Cardiac muscle cell (in vitro differentiated cells and primary cell): Measurements from ENCODE around the gene EIF3A. TPM values are rescaled to one million over a fixed set of nuclear protein-coding genes. Genes with fewer than 3 reads are reported as not detected.

Experiments
- DNase-seq, 2 donors: peaks; one replicate each; pipeline versions ENCODE4 v3.0.0 to v3.0.0-alpha.2; 2010 to 2017; ENCODE audit warnings: low read depth in 1 of 2, low spot score in 1 of 2
- H3K27ac ChIP-seq: fragments of 200-600 bp; sonication (generic); 2 replicates; pipeline ENCODE4 v1.5.1; 2016
- H3K27me3 ChIP-seq: fragments of 200-600 bp; sonication (generic); 2 replicates; pipeline ENCODE4 v1.6.0; 2016; ENCODE audit warnings: control low read depth
- H3K36me3 ChIP-seq: fragments of 200-600 bp; sonication (generic); 2 replicates; pipeline ENCODE4 v1.5.1; 2016; ENCODE audit warnings: control low read depth
- H3K4me1 ChIP-seq: fragments of 200-600 bp; sonication (generic); 2 replicates; pipeline ENCODE4 v1.8.1; 2017; ENCODE audit warnings: low read depth, mild to moderate bottlenecking, mixed run types
- H3K4me3 ChIP-seq: fragments of 200-600 bp; sonication (generic); 2 replicates; pipeline ENCODE4 v1.5.1; 2016; ENCODE audit warnings: mild to moderate bottlenecking
- H3K9me3 ChIP-seq: fragments of 200-600 bp; sonication (generic); 2 replicates; pipeline ENCODE4 v1.5.1; 2017; ENCODE audit warnings: low read depth, mild to moderate bottlenecking, control low read depth
- polyA plus RNA-seq: library from polyadenylated mRNA; unstranded; fragments of >200 nt; fragmentation: Nextera tagmentation; extraction: Ambion mirVana; gene quantifications from 2 replicates; pipeline ENCODE4 v1.2.1, GENCODE V29; 2016
- total RNA-seq: library from RNA; depleted of rRNA; stranded (reverse); fragments of >200 nt; gene quantifications from 2 replicates; pipeline ENCODE4 v1.2.3, GENCODE V29; 2016
- TF ChIP-seq, protein P1 (sequence below): IDR thresholded peaks from 2 replicates; pipeline ENCODE4 v1.5.1; 2012; ENCODE audit warnings: low read depth, mild to moderate bottlenecking, low read length

EIF3A gene
- total and polyA plus RNA-seq, 2 experiments from 2014 or later = 56.7 to 140 TPM

DNA sequence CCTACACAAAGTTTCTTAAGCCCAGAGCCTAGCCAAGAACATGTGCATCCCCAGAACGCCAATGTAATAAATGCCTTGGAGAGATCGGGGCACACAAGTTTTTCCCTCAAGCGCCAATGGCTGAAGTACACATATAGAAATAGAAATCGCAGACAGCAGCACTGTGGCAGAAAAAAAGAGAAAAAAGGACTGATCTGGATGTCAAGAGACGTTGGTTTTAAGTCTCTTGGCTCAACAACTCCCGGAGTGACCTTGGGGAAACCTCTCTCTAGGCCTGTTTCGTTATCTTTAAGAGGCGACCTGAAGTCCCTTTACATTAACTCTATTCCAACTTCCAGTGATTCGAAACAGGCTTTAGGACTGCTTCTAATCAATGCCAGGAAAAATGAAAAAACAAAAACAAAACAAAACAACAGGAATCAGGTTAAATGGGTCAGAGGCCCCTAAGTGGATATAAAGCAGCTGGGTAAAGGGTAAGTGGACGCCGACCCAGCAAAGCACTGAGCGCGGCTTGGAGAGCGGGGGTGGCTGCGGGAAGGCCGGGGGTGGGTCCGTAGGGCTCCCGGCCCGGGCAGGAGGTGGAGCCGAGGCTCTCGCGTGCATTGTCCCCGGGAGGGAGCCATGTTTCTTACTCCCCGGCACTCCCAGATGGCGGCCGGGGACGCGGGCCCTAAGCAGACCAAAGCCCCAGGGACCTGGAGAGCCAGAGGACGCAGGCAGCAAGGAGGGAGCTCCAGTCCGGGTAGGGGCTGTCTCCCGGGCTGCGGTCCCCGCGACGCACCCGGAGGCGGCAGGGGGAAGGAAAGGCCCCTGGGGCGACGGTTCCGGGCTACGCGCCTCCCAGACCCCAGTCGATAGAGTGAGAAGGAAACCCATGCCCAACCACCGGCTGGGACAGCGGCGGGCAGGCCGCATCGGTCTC lies 757 bp downstream of the EIF3A start:
- TF ChIP-seq, protein P1, sequence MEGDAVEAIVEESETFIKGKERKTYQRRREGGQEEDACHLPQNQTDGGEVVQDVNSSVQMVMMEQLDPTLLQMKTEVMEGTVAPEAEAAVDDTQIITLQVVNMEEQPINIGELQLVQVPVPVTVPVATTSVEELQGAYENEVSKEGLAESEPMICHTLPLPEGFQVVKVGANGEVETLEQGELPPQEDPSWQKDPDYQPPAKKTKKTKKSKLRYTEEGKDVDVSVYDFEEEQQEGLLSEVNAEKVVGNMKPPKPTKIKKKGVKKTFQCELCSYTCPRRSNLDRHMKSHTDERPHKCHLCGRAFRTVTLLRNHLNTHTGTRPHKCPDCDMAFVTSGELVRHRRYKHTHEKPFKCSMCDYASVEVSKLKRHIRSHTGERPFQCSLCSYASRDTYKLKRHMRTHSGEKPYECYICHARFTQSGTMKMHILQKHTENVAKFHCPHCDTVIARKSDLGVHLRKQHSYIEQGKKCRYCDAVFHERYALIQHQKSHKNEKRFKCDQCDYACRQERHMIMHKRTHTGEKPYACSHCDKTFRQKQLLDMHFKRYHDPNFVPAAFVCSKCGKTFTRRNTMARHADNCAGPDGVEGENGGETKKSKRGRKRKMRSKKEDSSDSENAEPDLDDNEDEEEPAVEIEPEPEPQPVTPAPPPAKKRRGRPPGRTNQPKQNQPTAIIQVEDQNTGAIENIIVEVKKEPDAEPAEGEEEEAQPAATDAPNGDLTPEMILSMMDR = no peak
- H3K4me3 ChIP-seq = peak overlapping the region; percentile 85
- H3K4me1 ChIP-seq = peaks cover 20% of the 10 kb centered on the region
- H3K9me3 ChIP-seq = no peaks in the 10 kb centered on the region
- DNase-seq = peak; percentile 86
- H3K27ac ChIP-seq = peak overlapping the region; percentile 98
- no peaks in the 10 kb centered on the region for H3K36me3 ChIP-seq
- no peaks in the 10 kb centered on the region for H3K27me3 ChIP-seq

DNA sequence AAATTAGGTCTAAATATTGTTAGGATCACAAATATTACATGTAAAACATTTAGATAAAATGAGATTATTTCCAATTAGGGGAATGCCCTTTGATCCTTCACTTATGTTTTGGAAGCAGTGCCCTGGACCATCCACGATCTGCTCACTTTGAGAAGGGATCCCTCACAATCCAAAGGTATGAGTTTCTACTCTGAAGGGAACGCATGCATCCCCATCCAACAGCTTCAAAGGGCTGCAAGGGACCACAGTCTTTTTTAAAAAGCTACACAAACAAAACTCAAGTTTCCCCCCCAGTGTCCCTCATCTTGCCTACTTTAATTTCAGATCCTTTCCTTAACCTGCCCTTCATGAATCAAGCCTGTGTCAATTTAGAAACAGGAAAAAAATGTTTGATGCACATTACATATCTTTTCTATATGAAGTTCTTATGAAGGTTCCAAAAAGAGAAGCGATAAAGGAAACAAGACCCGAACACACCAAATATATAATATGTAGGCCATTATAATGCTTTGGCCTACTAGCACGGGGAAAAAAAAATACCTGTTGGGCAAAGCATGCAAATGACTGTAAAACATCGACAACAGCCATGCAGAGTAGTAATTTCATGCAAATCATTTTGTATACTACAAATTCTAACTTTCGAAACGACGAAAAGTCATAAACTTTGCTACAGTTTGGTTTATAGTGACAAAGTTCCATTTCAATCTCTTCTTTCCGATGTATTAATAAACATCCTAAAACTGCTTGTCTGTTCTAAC lies 2.0 kb downstream of the EIF3A start:
- TF ChIP-seq, protein P1 = no peak
- no peaks in the 10 kb centered on the region for H3K36me3 ChIP-seq
- no peaks in the 10 kb centered on the region for H3K27me3 ChIP-seq
- DNase-seq = no peak
- peak overlapping the region; percentile 85 for H3K4me3 ChIP-seq
- peaks cover 20% of the 10 kb centered on the region for H3K4me1 ChIP-seq
- H3K9me3 ChIP-seq = no peaks in the 10 kb centered on the region
- H3K27ac ChIP-seq = peak overlapping the region; percentile 98

DNA sequence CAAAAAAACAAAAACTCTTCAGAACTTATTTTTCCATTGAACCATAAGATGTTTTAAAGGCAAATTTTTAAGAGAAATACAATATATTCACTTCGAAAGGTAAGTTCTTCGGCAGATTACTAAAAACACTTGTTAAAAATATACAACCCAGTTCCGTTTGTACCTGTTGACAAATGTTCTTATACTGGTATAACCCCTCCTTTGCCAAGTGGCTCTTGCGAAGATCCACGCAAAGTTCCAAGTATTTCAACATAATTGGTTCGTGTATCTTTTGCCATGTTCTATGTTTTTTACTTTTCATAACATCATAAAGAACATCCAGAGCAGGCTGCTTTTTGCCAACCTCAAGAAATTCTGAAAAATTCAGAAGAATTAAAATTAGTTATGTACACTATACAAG lies 7.0 kb downstream of the EIF3A start:
- DNase-seq = no peak
- Histone ChIP-seq H3K4me3 (no peak overlapping the region), H3K4me1 (peaks cover 9% of the 10 kb centered on the region), H3K27ac (no peak overlapping the region), H3K36me3 (peaks cover 37% of the 10 kb centered on the region), H3K27me3 (no peaks in the 10 kb centered on the region), H3K9me3 (no peaks in the 10 kb centered on the region)
- TF ChIP-seq, protein P1 = no peak

DNA sequence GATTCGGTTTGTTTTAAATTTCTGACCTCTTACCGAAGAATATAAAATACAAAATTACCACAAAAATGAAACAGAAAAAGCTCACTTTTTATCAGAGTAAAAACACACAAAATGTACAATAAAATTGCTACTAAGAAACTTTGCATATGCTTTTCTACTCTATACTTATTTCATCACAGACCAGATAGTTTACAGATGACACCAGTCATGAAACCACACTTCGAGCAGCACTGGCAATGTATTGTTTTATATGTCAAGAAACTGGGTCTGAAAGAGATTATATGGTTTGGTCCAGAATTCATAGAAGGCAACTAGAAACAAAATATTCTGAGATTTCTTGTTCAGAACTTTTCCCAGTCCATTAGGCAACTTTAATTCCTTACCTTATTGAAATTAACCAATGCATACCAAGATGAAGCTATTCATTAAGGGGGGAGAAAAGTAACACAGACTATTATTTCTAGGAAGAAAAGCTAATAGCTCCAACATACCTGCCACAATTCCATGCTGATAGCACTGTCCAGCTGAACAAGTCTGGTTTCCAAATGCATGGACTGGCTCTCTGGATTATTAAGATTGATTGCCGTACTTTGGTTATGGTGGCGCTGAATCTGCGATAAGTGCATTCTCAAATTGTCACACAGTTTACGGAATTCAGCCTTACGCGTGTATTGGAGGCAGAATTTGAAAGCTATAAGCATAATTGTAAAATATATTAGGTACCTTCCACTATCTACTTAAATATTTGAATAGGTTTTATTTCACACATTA lies 10.0 kb downstream of the EIF3A start:
- Histone ChIP-seq H3K4me1 (no peaks in the 10 kb centered on the region), H3K4me3 (no peak overlapping the region), H3K9me3 (no peaks in the 10 kb centered on the region), H3K36me3 (peaks cover 57% of the 10 kb centered on the region), H3K27ac (no peak overlapping the region), H3K27me3 (no peaks in the 10 kb centered on the region)
- DNase-seq = no peak
- TF ChIP-seq, protein P1 = no peak

DNA sequence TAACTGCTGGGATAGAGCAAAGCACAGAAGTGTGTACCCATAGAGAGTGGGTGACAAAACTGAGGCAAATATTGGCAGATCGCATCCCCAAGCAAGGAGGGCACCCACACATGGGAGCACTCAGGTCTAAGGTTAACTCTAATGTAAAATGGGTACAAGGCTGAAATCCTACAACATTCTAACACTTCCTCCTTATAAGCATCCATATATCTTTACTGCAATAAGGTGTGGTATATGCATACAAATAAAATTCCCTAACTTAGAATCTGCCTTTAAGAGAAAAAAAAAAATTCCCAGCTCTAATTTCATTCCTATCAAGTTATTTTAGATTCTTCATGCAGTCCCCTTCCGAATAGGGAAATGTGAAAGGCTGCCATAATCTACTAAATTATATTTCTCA lies 18.7 kb downstream of the EIF3A start:
- TF ChIP-seq, protein P1 = no peak
- no peak overlapping the region for H3K4me3 ChIP-seq
- H3K27ac ChIP-seq = peak overlapping the region; percentile 21
- H3K4me1 ChIP-seq = no peaks in the 10 kb centered on the region
- no peaks in the 10 kb centered on the region for H3K27me3 ChIP-seq
- H3K36me3 ChIP-seq = peaks cover 78% of the 10 kb centered on the region
- H3K9me3 ChIP-seq = no peaks in the 10 kb centered on the region
- DNase-seq = no peak
